Measurements from ENCODE around the gene LHFPL2.

LHFPL2 gene

DNA sequence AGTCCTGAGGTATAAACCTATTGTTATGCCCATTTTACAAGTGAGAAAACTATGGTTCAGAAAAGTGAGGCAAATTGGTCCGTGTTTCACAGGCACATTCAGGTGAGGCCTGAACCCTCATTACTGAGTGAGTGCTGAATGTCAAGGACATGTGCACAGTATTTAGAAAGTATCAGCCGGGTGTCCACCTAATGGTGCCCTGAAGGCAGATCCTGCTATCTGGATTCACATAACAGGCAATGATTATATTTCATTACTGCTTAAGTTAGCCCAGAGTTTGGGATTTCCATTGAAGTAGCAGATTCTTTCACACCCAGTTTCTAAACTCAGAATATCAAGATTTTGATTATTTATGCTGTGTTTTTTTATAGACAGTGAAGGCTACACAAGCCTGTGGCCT lies 142.7 kb downstream of the LHFPL2 start:
- DNase-seq (ENCODE audit: low read depth in 2 of 2, low spot score in 1 of 2), result no peak

DNA sequence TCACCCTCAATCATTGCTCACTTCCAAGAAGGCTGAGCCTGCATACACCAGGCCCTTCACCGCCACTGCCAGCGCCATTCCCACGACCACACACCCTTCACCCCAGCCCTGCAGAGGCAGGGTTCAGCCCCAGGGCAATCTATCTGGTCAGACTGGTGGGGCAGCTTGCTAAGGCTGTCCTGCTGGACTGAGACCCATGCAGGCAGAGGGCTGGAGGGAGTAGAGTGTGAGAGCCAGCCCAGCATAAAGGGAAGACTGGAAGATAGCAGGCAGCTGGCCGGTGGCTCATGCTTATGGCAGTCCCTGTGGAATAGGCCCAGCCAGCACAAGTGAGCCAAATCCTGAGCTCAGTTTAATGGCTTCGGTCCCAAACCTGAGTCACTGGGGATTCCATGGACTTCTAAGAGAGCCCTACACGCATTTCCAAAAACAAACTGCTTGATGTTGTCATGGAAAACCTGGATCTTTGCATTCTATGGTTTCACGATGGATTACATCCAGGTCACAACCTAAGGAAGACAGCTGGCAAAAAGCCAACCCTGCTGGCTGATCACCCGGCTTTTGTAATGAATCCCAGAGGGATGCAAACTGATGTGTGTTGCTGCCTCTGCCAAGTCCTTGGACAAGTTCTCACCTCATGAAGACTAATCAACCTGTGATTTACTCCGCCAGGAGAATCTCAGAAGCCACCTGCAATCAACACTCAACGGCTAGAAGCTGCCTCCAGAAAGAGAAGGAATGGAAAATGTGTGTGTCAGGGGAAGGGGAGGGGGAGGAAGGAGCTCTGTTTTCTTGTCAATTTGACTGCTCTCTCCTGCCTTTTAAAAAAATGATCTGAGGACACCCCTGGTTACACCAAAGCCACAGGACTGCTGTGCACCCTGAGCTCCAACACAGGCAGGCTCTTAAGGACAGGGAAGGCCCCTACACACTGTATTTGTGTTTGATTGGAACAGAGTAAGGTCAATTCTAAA lies 143.6 kb downstream of the LHFPL2 start:
- DNase-seq (ENCODE audit: low read depth in 2 of 2, low spot score in 1 of 2), result no peak

DNA sequence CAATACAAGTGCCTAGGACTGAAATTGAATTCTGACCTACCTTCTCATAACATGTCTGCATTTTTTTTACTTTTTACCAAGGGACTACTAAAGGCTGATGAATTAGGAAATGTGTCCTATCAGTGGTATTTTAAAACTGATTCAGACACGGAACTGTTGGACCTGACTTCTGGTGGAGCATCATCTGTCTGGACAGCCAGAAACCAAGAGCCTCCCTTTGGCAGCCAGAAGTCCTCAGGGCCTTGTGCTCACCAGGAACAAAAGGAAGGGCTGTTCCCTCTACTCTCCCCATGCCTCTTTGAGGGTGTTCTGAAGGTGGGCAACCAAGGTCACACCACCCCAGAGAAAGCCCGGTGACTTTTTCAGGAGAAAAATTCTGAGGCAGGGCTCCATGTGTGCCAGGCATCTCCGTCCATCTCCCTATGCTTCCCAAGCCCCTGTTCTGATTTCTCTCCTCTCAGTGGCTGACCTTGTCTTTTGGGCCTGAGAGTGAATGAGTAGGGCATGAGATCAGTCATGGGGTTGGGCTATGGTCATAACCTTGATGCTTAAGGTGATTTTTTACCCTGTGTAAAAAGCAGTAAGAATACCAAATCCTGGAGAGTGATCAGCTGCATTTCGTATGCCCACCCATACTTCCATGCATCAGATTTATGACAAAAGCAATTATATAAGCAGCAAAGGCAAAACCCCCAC lies 144.5 kb downstream of the LHFPL2 start:
- DNase-seq (ENCODE audit: low read depth in 2 of 2, low spot score in 1 of 2), result no peak

DNA sequence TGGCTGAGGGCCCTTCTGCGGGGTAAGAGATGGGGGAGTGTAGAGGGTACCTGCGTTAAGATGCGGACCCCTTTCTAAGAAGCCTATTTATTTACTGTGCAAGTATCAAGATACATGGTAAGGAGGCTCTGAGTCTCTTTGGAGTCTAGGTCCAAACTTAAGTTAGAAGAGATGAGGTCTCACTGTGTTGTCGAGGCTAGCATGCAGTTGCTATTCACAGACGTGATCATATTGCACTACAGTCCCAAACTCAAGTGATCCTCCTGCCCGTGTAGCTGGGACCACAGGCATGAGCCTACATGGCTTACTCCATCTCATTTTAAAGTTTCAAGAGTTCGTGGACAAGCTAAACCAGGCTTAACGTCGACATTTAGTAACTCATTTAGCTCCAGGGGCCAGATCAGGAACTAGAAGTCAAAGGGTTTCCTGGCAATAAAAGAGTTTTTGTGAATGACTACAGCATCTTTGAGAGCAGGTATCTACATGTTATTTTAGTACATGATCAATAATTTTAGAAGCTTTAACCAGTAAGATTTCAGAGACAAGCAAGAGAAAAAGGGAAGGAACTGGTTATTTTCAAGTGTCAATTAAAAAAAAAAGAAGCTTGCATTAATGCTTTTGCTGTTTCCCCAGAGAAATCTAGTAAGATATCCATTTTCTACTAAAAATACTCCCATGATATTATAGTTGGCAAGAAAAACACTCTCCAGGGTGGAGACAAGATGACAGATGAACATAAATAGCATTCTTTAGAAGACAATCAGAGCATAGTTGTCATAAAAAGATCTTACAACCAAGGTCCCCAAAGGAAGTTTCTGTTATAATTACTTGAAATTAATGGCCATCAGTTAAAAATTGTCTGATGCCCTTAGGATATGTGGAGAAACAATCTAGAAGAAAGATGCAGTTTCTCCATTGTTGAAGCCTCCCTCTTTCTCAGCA lies 146.9 kb downstream of the LHFPL2 start:
- DNase-seq (ENCODE audit: low read depth in 2 of 2, low spot score in 1 of 2), result no peak

DNA sequence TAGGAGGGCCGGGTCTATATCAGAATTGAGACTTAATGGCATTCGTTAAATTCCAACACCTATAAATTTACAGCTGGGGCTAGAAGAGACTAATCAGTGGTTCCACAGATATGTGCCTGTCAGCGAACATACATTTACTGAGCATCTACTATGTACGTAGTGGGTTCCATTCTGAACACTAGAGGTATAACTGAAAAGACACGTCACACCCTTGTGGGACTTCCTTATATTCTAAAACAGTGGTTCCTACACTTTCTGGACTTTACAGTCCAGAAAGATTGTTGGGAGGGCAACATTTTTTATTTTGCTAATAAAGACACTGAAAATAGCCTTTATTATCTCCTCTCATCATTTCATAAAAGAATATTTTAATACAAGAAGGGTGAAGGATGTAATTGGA lies 147.7 kb downstream of the LHFPL2 start:
- DNase-seq (ENCODE audit: low read depth in 2 of 2, low spot score in 1 of 2), result no peak

DNA sequence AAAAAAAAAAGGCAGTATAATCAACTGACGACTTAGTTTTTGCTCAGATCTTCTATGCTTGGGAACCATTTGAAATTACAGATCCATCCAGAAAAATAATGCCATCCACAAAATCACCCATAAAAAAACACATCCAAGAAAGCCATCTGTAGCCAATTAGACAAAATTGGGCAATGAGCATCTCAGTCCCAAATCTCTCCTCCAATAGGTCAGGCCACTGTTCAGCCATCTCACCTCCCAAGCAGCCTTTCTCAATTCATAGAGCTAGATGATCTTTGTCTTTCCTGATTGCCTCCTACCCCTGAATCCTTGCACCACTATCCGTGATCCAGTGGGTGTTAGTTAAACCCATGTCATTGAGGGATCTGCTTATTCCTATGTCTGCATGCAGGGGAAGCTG lies 148.5 kb downstream of the LHFPL2 start:
- no peak for DNase-seq (ENCODE audit: low read depth in 2 of 2, low spot score in 1 of 2)

DNA sequence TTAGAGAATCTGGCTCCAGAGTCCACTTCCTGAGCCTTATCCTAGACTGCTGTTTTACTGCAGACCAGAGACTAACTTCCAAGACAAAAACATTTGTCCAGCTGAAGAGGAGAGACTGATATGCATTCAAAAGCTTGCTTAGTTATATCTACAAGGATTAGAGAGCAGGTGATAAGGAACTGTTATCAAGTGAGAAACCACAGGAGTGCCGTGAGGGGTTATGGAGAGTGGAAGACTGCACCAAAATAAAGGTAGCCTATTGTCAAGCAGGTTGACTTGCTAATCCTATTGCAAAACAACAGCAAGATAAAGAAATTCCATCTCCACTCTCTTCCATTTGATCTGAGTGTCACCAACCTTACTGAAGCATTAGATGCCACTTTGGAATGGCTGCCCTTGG lies 149.1 kb downstream of the LHFPL2 start:
- no peak for DNase-seq (ENCODE audit: low read depth in 2 of 2, low spot score in 1 of 2)

DNA sequence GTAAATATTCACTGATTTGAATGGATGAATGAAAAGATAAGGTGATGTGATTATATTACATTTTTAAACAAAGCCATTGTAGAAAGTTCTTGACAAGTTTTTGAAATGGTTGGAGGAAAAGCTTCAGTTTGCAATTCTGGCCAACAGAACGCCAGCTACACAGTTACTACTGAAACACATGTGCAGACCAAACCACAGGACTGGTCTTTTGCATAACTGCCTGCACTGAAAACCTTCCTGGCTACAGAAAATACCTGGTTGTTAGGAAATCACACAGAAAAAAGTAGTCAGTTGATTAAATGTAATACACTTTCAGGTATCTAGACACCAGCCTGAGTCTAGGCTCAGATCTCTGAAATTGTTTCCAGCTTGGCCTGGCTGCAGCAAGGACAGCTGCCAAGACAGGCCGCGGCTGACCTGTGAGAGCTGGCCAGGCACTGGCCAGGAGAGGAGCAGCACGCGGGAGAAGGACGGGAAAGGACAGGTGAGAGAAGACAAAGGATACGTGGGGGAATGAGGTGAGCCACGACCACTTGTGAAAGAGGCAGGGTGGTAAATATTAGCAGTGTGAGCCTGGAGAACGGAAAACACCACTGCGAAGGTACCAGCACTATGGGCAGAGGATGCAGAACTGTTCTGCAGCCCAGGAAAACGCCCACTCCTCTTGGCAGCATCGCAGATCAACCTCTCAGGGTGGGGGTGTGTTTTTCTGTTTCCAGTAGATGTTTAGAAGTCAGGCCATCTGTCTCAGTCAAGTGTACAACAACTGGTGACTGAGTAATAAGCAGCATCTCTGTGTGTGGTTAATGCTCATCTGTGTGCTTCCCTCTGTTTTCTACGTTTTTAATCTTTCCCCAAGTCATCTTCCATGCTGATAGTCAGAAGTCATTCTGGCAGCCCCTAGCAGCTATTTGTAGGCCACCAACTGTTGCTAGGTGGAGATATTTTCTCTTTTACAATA lies 150.7 kb downstream of the LHFPL2 start:
- no peak for DNase-seq (ENCODE audit: low read depth in 2 of 2, low spot score in 1 of 2)

DNA sequence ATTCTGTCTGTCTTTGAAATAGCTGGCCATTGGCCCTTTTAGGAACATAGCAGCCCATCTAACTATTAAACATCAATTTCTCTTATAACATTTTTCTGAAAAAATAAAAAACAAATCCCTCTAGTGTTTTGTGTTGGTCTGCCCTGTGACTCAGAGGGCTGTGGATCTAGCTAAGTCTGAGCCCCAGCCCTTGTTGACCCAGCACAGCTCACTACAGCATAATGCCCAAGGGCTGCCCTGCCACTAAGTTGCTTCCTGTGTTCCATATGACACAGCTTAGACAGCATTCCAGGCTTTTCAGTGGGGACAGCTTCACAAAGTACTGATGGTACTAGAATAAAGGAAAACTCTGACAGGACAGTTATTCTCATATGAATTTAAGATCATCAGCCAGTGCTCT lies 152.2 kb downstream of the LHFPL2 start:
- no peak for DNase-seq (ENCODE audit: low read depth in 2 of 2, low spot score in 1 of 2)

DNA sequence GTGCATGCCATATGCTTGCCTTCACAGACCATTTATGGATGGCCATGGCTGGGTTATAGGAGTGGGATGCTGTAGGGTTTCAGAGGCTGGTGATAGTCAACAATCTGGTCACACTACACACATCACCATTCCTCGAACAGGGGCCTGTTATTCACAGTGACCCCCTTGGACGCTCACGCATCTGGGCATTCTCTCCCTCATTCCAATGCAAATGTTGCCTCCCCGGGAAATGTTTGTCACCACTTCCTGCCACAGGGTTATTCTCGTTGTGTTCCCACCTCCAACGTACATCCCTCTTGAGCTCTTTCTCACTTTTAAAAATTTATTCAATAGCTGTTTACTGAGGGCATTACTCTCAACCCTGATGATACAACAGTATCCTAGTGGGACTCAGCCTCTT lies 152.8 kb downstream of the LHFPL2 start:
- DNase-seq (ENCODE audit: low read depth in 2 of 2, low spot score in 1 of 2), result no peak

DNA sequence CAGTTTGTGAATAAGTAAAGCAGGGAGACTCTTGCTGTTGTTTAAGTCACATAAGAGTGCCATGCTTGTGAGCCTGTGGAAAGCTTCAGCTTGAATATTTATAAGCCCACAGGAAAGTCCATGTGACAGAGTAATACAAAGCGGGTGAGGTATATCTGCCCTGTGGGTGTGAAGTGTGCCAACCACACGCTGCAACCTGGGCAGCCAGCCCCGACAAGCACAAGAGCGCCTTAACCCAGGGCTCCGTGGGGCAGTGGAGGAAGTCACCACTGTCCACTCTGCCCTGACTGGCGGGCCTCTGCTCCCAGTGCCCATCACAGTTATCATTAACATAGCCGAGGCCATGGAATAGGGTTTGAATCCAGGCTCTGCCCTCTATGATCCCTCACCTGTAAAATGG lies 155.9 kb downstream of the LHFPL2 start:
- no peak for DNase-seq (ENCODE audit: low read depth in 2 of 2, low spot score in 1 of 2)

DNA sequence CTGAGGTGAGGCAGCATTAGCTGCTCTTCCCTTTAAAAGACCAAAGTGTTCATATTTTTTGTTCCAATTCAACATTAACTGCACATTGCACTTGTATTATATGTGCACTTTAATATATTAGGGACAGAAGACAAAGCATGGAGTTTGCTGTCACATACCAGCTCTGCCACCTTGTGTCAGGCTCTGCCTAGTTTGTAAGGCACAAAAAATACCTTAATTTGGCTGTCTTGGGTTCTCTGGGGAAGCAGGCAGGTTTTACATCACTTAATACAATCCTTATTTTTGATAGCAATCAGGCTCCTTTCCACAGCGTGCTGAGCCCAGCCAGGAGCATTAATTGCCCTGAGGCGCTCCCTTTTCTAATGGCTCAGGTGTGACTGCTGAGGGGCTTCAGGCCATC lies 156.3 kb downstream of the LHFPL2 start:
- no peak for DNase-seq (ENCODE audit: low read depth in 2 of 2, low spot score in 1 of 2)

DNA sequence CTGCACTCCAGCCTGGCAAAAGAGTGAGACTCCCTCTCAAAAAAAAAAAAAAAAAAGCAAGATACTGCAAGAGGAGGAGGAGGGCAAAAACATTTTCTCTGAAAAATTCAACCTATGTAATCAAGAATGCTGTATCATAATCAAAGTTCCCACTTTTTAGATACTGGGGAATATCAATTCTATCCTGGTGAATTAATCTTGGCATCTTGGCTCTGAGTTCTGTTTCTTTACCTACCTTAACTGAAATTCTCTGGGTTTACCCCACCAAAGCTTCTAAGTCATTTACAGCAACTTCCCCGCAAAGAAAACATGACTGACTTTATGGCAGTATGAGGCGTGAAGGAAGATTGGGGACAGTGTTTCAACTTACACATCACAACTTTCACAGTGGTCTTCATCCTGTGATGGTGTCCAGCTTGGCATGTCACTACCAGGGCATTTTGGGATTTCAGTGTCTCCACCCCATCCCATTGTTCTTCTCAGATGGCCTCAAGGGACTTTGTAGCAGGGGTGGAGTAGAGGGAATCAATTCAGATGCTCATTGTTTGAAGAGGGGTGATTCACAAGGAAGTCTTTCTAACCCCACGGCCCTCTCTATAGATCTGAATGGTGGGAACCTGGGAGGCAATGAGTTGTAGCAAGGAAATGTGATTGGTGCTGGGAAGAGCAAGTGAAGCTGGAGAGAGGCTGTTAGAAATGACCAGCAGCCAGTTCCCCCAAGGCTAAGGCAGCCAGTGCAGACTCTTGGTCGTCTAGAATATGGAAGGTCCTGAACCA lies 157.7 kb downstream of the LHFPL2 start:
- DNase-seq (ENCODE audit: low read depth in 2 of 2, low spot score in 1 of 2), result no peak

DNA sequence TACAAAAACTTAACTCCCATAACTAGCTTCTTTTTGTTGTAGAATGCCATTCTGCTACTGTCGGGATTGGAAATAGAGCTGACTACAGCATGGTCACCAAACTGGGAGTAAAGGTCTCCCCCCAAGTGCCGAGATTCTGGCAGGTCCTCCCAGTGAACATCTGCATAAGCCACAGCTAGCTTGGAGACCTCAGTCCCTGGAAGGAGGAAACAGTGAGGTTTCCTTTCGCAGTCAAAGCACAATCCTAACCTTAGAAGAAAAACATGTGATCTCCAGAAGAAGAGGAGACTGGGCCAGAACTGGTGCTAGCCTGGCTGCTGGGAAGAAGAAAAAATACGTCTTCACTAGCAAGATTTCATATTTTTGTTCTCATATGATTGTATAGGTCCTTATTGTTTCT lies 160.7 kb downstream of the LHFPL2 start:
- DNase-seq (ENCODE audit: low read depth in 2 of 2, low spot score in 1 of 2), result no peak

DNA sequence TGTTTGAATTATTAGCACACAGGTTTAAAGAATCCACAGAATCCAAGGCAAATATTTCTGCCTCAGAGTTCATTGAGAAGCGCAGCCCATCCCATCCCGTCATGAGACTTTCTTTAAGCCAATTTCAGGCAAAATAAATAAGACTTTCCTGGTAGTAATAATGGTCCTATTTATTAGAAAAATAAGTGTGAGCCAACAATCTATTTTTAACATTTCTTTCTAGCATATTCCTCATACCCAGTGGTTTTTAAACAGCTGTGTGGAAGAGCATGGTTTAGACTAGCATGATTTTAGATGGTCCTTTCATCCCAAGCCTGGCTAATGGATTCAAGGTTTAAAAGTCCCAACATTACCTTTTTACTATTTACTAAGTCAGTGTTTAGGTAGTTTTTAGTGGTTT lies 162.4 kb downstream of the LHFPL2 start:
- DNase-seq (ENCODE audit: low read depth in 2 of 2, low spot score in 1 of 2), result no peak

DNA sequence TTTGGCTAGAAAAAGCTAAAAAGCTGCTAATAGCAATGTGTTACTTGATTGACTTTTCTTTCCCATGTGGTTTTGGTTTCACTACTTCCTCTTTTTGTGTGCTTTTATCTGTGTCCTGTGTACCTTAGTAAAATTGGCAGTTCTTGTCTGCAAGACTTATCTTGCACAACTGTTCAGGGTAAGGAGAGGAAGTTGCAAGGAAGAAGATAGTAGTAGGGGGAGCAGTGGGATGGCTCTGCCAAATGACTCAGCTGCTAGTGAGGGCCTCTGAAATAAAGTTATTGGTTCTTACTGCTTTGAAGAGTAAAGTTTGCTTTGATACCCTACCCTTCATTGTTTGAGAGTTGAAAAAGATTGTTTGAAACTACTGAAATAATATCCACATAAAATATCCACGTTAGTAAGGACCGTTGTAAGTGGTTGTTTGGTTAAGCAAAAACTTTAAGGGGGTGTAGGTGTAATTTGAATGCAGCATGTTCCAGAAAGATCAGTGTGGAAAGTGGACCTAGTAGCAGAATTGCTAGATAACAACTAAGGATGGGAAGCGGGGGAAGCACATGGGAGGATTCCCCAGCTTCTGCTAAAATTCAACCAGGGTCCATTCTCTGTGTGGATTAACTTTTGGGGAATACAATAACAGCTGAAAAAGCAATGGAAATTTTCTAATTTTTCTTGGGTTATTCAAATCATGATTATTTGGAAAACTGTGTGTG lies 164.6 kb downstream of the LHFPL2 start:
- no peak for DNase-seq (ENCODE audit: low read depth in 2 of 2, low spot score in 1 of 2)

DNA sequence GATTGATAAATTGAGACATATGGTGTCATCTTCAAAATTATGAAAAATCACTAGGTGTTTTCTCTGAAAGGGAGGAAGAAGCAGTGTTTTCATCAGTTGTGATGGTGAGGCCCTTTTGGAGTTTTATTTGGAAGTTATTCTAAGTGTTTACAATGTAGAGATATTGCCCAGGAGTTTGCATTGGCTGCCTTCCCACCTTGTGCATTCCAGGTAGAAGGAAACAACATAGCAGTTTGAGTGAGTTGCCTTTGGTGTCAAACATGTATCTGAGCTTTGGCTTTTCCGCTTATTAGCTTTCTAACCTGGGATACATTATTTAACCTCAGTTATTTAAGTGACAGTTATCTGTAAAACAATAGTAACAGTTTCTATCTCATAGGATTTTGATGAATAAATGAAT lies 165.6 kb downstream of the LHFPL2 start:
- no peak for DNase-seq (ENCODE audit: low read depth in 2 of 2, low spot score in 1 of 2)

DNA sequence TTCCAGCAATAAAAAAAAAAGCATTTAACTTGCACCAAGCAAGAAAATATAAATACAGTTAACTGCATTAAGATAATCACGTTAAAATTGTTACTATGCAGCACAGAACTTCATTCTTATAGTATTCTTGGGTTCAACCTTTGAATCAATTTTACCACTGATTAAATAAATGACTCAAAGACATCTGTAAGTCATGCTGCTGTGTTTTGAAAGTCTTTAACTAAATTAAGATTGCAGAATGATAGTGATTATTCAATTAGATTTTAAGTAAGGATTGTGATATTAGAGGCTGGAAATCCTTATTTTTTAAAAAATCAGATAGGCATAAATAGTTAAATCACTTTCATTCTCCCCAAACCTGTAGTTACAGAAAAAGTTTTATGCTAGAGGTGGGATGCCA lies 171.8 kb downstream of the LHFPL2 start:
- no peak for DNase-seq (ENCODE audit: low read depth in 2 of 2, low spot score in 1 of 2)

DNA sequence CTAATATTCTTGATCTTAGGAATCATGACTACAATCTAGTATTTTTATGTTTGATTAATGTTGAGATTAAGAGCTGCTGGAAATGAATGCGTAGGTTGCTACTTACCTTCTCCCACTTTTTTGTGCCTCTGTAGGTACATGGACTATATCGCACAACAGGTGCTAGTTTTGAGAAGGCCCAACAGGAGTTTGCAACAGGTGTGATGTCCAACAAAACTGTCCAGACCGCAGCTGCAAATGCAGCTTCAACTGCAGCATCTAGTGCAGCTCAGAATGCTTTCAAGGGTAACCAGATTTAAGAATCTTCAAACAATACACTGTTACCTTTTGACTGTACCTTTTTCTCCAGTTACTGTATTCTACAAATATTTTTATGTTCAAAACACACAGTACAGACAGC lies 173.2 kb downstream of the LHFPL2 start:
- no peak for DNase-seq (ENCODE audit: low read depth in 2 of 2, low spot score in 1 of 2)
